Activated T-cell treated with anti-CD3 and anti-CD28 coated beads for 24 hours (primary cell): ENCODE results near the gene RWDD3.

Source experiments
- DNase-seq: peaks from one replicate; pipeline ENCODE4 v3.0.0-alpha.2; 2020; ENCODE audit warnings: low read depth

The RWDD3 gene, protein sequence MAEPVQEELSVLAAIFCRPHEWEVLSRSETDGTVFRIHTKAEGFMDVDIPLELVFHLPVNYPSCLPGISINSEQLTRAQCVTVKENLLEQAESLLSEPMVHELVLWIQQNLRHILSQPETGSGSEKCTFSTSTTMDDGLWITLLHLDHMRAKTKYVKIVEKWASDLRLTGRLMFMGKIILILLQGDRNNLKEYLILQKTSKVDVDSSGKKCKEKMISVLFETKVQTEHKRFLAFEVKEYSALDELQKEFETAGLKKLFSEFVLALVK

DNA sequence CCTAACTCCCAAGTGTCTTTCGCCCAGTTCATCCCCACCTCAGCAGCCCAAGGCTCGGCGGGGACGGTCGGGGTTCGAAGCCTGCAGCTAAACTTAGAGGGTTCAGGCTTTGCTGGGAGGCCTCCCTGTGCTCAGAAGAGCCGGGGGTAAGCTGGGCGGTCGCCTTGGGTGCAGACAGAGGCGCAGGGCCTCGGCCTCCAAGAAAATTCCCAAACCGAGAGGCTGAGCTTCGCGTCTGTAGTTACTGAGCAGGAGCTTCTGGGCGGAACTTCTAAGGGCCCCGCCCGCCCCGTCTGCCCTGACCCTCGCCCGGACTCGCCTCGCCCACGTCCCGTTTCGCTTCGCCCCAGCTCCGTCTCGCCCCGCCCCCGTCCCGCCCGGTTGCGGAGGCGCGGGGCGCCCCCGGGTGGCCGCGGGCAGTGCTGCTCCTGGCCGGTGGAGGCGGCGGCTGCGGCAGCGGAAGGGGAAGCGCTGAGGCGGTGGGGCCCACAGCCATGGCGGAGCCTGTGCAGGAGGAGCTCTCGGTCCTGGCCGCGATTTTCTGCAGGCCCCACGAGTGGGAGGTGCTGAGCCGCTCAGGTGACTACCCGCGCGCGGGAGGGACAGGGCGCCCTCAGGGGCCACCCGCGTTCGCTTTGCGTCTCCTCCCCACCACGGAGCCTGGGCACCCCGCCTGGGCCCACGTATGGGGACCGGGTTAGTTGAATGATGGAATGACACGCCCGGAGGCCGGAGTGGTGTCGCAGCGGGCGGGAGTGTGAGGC, at the start of gene RWDD3:
Gene RWDD3 (plus strand): TSS at position 474 of the 764 bp plus-strand sequence. CDS start 21 bp downstream, at position 495.
- DNase-seq: peak; percentile 93

DNA sequence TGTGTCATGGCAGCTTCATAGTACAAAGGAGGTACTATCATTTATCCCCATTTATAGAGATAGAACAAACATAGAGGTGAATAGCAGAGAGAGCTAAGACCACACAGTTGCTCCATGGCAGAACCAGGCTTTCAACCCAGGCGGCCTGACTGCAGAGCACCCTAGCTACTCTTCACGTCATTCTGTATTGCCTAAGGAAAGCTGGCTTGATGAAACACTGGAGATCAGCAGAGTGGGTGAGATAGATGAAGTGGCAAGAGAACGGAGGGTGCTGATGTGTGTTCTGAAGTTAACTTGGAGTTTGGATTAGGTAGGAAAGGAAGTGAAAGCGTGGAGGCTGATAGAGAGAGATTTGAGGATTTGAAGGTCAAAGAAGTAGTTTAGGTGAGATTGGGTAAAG, 47.9 kb upstream of the RWDD3 start:
- DNase-seq: no peak

DNA sequence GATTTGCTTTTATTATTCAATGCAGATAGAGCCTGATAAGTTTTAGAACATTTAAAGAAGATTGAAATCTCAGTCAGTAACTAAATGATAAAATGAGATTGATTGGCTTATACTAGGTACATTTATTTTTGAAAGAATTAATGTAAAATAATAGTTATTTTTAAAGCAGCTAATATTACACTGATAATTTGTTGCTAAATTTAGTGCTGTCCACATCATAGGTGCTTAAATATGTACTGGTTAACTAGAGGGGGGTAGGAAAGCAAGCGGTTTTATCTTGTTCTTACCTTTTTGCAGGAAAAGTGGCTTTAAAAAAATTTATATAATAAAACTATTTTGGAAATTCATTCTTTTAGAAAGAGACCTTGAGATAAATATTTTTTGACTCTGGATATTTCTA, 40.4 kb upstream of the RWDD3 start:
- DNase-seq: no peak

DNA sequence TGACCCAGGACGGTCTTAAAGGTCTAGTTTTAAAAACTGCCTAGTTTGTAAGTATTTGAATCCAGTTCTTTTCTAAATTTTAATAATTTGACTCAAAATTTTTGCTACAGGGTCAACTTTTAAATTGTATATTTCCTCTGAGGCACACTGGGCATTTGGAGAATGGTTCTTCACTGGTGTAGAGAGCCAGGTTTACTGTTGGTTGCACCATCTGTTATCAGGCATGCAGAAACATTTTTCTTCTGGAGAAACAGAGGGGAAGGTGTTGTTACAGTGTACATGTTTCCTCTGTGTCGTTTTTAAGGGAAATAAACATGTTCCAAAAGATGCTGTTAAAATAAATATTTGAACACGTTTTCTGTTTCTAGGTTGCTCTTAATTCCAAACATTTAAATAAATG, 39.0 kb upstream of the RWDD3 start:
- no peak for DNase-seq

DNA sequence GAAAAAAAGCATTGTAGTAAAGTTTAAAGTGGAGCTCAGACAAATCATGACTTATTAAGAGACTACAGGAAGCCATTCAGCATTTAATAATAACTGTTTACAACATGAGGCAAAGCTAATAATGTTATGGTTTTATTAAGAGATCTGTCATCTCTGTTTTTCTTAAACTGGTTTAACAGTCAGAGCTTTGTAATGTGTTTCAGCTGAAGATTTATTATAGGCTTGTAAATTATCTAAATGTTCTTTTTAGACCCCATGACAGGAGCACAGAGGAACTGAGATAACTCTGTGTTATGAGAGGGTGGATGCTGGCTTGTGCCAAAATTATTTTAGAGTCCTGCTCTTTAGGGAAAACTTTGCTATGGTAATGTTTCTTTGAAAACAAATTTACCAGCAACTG, 38.0 kb upstream of the RWDD3 start:
- DNase-seq: no peak

DNA sequence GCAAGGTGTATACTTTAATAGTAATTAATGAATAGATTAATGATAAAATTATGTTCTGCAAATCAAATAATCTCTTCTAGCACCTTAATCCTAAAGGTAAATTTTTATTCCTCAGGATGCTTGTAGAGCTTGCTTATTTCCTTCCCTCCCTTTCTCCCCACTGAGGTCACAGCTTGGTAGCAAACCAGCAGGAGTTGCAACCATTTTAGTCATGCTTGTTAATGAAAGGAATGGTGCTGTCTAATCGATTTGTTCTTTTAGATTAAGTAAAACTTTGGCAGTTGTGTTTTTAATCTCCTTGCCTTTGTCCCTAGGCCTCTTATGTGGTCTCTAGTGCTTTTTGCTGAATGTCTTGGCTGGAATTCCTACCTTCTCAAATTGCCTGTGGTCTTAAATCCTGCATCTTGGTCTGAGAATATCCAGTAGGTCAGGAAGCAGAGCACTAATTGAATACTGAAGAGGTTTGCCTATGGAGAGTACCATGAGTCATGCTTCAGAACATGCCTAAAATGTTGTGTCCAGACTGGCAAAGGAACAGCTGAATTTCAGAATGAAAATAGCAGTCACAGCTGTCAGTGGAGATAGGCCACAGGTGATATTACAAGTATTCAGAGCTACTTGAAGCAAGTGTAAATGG, 36.3 kb upstream of the RWDD3 start:
- DNase-seq: no peak

DNA sequence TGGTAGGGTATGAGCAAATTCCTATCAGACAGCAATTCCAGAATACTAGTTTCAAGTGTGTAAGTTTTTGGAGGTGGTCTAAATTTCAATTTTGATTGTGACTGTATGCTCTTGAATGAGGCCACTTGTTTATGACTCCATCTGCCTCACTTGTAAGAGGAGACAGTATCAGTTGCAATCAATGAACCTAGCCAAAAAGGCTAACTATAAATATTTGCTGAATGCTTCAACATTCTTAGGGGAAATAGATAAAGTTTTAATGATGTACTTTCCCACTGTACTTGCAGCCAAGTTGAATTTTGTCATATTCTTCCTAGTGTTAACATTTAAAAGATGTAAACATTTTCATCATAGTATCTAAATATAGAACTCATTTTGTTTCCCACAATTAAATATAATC, 32.1 kb upstream of the RWDD3 start:
- no peak for DNase-seq

DNA sequence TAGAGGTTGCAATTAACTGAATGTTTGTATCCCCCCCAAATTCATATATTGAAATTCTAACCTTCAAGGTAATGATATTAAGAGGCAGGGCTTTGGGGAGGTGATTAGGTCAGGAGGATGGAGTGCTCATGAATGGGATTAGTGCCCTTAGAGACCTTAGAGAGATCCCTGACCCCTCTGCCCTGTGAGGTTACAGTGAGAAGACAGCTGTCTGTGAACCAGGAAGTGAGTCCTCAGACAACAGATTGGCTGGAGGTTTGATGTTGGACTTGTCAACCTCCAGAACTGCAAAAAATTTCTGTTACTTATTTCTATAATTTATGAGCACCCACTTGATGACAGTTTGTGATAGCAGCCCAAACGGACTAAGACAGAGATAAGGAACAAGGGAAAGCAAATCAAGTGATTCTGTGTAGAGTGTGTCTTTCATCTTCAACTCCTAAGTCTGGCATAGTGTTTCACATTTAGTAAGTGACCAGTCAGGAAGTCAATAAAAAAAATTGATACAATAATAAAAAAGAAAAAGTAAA, 30.0 kb upstream of the RWDD3 start:
- no peak for DNase-seq

DNA sequence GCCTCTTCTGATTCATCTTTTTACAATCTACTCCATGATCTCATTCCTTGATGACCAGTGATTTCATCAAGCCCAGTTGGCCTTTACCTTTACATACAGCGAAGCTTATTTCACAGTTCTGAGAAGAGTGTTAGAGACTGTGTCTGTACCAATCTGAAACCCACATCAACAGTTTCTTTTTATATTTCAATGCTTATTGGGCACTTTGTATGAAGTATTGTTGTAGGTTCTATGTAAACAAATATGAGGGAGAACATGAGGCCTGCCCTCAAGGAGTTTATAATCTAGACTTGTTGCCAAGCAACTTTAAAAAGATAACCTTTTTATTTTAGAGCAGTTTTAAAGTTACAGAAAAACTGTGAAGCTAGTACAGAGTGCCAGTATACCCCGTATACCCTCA, 27.5 kb upstream of the RWDD3 start:
- no peak for DNase-seq

DNA sequence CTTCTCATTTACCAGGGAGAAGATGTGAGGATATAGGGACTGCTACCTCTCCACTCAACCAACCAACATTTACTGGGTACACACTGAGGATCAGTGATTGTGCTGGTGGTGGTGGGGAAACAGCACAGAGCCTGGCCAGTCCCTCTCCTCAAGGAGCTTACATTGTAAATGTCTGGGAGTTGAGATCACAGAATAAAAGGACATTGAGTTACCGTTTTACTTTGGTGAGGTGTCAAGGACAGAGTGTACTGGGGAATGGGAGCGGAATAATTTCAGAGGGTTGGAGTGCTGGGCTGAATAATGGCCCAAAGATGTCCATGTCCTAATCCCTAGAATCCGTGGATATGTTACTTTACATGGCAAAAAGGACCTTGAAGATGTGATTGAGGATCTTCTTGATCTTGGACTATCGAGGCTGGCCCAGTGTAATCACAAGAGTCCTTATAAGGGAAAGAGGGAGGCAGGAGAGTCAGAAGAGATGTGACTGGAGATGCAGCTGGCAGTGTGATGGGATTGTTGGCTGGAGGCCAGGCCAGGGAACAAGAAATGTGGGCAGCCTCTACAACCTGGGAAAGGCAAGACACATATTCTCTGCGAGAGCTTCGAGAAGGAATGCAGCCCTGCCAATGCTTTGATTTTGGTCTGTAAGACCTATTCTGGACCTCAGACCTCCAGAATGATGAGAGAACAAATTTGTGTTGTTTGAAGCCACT, 26.6 kb upstream of the RWDD3 start:
- no peak for DNase-seq

DNA sequence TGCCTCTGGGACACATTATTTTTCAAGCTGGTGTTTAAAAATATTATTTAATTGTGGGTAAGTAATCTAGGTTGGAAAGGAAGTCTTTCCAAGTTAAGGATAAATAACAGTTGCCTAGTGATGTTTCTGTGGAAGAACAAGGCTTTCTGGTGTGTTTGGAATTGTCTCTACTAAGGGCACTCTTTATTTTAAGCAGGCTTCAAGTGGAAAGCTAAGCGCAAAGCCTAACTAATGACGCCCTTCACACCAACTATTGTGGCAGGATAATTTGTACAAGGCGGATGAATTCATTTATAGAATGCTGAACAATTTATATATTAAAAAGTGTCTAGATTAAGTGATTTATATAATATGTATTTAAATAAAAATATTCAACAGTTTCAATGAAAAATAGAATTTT, 25.1 kb upstream of the RWDD3 start:
- DNase-seq: no peak

DNA sequence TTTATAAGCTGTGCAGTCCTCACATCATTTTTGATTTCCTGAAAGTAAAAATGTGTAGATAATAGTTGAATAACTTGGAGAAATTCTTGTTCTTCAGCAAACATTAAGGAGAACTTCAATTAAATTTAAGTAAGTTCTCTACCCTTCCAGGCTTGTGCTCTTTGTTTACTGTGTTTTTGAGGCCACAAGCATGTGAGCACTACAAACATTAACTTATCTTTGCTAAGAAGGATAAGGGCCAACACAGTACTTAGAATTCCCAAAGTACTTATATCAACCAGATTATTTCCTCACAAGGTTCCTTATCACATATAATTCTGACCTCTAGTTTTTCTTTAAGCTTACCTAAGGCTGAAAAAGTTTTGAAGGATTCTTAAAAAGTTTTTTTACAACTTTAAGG, 24.7 kb upstream of the RWDD3 start:
- no peak for DNase-seq

DNA sequence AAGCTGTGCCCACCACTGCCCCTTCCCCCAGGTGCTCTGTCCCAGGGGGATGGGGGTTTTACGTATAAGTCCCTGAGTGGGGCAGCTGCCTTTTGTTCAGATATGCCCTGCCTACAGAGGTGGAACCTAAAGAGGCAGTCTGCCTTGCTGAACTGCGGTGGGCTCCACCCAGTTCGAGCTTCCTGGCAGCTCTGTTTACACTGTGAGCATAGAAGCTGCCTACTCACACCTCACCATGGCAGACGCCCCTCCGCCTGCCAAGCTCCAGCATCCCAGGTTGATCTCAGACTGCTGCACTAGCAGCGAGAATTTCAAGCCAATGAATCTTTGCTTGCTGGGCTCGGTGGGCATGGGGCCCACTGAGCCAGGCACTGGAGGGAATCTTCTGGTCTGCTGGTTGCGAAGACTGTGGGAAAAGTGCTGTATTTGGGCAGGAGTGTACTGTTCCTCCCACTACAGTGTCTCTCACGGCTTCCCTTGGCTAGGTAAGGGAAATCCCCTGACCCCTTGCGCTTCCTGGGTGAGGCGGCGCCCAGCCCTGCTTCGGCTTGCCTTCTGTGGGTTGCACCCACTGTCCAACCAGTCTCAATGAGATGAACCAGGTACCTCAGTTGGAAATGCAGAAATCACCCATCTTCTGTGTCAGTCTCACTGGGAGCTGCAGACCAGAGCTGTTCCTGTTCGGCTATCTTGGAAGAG, 17.6 kb upstream of the RWDD3 start:
- DNase-seq: no peak

DNA sequence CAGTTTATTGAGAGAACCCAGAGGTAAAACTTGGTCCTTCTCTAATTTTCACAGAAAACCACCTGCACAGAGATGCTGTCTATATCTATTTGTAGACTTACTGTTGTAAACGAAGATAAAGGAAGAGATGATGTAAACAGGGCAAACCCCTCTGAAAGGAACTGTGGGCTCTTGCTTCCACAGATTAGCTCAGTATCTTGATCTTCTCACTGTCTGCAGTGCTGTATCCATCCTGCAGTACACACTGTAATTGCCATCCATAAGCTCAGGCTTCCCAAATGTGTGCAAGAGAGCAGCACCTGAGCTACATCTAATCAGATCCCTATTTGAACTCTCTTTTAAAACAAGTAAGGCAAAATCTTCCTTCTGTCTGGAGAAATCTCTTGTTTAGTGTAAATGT, 16.6 kb upstream of the RWDD3 start:
- no peak for DNase-seq

DNA sequence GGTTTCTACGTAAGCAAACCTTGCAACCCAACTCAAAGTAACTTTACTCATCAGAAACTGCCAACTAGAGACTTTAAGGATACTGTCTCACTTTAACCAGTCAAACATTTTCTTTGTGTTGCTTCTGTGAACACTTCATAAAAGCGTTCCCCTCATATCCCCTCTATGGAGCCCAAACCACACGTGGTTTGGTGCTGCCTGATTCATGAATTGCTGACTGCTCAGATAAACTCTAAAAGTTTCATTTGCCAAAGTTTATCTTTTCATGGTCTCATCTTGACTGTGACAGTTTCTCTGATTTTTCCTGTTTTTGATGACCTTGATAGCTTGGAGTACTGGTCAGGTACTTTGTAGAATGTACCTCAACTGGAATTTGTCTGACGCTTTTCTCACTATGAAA, 14.6 kb upstream of the RWDD3 start:
- DNase-seq: no peak

DNA sequence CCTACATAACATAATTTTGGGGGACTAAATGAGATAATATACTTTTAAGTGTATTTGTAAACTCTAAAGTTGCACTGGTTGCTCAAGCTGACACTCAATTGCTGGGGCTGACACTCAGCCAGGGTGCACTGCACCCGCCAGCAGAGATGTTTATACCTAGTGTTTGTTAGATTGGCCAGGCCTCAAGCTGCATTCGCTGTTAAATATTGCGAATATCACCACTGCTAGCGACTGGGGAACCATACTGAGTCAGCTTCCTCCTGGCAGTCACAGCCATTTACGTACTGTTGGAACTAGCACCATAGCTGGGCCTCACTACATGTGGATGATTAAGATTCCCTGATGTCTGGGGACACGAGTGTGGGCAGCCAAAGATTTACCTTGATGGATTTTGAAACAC, 12.7 kb upstream of the RWDD3 start:
- no peak for DNase-seq

DNA sequence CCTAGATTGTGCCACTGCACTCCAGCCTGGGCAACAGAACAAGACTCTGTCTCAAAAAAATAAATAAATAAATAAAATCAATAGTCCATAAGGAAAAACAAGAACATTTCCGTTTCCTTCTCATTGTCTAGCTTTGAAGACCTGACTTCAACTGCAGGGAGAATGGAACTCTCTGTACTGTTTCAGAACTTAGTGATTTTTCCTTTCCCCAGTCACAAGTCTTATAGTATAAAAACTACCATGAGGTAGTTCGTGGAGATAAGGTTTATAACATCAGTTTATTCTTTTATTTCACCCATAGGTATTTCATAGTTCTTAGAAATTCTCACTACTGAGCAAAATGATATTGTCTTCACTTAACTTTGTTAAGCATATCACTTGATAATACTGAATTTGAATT, 11.4 kb upstream of the RWDD3 start:
- no peak for DNase-seq

DNA sequence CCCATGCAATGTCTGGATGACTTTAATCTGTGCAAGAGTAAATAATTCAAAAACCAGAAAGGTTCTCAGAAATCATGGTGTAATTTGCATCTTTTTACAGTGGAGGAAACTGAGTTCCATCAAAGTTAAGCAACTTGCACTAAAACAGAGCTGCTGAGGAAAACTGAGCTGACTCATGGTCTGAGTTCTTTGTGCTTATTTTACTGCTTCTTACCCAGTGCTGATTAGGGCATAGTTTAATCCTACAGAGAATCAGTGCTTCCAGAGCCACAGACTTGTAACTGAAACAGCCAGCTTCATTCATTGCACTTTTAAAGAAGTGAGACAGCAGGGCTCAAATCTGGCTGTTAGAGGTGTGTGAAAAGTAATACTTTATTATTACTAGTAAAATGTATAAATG, 10.9 kb upstream of the RWDD3 start:
- DNase-seq: no peak

DNA sequence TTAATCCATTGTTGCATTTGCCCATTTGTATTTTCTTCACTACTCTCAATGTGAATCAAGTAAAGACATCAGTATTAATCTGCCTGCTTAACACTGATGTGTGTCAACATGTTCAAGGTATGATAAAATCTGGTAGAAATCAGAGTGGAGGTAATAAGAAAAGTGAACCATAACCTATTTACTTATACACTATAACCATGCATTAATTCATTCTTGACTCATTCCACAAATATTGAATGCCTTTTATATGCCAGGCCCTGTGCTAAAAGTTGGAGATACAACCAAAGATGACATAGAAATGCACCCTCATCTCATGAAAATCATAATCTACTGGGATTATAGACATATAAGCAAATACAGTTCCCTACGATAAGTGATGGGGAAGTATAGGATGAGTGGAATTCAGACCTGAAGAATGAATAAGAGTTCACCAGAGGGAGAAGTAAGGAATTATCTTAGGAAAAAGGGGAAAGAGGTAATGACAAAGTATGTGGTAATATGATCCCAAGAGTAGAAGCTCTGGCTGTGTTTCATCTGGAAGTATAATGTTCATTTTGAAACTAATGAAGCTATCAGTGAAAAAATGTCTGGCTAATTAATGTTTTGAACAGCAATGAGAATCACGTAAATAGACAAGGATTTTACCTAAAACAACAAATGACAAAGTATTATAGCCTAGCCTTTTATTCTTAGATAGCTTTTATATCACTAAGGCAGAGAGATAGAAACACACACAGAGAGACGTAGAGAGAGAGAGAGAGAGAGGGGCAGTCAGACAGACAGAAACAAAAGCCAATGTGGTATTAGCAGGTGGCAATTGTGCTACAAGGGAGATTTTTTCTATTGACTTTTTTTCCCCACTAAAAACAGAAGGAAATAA, 7.0 kb upstream of the RWDD3 start:
- DNase-seq: no peak

DNA sequence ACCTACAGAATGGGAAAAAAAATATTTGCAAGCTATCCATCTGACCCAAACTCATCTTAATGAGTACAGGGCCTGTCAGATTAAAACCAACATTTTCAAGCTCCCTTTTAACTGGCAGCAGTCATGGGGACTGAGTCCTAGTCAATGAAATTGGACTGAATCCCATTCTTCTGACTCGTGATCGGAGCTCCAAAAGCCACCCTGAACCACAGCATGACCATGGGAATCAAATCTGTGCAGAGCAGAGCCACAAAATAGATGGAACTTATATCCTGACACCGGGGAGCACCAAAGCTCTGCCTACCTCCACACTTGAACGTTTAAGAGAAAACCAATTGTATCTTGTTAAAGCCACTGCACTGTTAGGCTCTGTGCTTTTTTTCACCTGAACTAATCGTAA, 5.0 kb upstream of the RWDD3 start:
- DNase-seq: no peak

DNA sequence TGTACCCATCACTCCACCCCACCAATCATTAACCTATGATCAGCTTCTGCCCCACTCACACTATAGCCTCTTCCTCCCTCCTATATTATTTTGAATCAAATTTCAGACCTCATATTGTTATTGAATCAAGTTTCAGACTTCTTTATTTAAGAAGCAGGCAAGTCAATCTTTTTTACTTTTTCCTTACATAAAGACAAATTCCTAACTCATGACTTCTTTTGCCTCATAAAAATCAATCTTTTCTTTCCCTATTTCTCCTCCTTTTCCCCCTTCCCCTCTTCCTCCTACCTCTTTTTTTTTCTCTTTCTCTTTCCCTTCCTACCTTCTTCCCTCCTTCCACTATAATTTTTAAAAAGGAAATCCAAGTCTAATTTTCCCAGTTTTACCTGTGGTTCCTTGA, 4.3 kb upstream of the RWDD3 start:
- DNase-seq: no peak
